ENCODE data around the gene SMIM38.

SMIM38 gene

DNA sequence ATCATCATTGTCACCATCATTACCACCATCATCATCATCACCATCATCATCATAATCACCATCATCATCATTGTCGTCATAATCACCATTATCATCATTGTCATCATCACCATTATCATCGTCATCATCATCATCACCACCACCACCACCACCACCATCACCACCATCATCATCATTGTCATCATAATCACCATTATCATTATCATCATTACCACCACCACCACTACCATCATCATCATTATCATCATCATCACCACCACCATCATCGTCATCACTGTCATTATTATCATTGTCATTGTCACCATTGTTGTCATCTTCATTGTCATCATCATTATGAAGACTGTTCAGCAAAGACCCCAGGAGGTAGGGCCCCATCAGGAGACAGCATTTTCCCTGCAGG lies 33.3 kb downstream of the SMIM38 start:
- DNase-seq: no peak

DNA sequence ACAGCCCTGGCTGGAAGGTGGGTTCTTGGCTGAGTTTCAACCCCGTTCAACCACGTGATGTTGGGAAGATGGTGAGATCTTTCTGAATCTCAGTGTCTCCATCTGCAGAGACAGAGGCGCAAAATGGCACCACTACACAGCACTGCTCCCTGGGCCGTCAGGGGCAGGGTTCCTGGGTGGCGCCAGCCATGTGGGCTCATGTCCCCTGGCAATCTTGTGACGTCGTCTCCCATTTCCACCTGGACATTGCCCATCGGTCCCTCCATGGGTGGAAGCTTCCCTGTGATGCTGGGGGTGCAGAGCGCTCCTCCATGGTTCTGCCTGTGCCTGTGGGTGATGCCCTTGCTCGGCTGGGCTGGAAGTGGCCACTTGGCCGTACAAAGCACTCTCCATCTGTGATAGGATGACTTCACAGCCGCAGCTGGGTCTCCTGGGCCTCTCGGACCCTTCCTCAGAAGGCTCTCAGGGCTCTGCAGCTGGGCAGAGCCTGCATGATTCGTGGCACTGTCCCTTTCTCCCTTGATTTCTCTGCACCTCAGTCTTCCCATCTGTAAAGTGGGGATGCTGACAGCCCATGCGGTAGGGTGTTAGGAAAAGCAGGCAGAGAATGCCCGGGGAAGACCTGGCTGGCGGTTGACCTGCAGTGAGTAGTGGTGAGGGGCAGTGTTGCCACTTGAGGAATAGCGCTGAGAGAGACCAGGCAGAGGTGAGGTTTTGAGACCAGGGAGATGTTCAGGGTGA lies 35.2 kb downstream of the SMIM38 start:
- DNase-seq: no peak

DNA sequence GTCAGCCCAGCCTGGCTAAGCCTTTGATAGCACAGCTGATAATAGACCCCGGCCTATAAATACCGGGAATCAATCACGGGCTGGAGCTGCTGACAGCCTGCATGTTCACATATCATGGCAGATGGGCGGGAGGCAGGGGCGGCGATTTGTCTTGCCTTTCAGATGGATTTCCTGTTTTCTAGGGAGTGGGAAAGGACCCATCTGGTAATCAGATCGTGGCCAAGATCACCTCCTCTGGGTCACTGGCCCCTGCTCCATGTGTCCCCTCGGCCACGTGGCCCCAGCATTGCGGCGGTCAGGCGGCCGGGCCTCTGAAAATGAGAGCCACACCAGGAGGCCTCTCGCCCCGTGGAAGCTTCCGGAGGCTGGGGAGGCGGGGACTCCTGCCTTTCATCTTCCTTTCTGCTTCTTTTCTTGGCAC lies 36.6 kb downstream of the SMIM38 start:
- no peak for DNase-seq

DNA sequence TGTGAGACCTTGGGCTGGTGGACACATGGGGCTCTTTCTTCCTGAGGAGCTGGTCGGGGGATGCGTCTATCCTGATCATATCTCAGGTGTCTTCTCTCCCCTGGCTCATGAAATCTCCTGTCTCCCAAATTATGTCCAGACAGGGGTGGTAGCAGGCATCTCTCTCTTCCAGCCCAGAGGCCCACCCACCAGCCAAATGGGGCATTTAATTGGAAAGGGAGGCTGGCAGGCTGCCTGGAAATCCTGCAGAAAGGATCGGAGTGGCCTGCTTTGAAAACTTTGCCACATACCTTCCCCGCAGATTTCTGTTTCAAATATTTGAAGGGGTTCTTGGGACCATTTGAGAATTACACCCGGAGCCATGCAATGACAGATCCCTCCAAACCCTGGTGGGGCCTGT lies 37.4 kb downstream of the SMIM38 start:
- no peak for DNase-seq

DNA sequence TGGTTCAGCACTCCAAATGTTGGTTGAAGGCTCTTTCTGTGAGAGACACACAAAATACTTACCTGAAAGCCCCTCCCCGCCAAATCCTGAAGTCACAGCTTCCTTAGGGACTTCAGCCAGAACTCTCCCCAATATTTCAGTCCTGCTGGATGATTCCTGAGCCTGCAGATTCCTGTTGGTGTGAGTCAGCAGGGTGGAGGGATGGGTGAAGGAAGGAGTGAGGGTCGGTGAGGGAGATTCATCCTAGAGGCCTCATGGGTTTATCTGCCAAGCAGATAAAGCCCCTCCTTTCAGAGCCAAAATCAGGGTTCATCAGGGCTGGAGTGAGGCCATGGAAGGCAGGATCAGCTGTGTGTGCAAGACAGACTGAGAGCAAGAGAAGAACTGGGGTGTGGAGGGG lies 37.9 kb downstream of the SMIM38 start:
- DNase-seq: no peak

DNA sequence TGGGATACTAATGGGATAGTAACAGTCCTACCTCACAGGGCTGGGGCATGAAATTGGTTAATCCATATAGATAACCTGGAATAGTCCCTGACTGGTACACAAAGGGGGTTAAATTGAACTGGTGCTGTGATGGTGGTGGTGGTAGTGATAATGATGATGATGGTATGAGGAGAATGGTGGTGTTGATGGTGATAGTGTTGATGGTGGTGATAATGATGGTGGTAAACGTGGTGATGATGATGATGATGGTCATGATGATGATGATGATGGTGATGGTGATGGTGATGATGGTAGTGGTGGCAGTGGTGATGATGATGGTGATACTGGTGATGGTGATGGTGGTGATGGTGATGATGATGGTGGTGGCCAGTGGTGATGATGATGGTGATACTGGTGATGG lies 38.7 kb downstream of the SMIM38 start:
- DNase-seq: no peak

DNA sequence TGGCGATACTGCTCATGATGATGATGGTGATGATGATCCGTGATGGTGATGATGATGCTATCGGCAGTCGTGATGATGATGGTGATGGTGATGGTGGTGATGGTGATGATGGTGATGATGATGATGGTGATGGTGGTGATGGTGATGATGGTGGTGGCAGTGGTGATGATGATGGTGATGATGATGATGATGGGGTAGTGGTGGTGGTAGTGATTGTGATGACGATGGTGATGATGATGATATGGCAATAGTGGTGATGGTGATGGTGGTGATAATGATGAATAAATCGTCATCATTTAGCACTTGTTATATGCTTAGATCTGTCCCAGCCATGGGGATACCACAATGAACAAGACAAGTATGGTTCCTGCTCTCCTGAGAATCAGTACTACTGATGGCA lies 39.2 kb downstream of the SMIM38 start:
- no peak for DNase-seq

DNA sequence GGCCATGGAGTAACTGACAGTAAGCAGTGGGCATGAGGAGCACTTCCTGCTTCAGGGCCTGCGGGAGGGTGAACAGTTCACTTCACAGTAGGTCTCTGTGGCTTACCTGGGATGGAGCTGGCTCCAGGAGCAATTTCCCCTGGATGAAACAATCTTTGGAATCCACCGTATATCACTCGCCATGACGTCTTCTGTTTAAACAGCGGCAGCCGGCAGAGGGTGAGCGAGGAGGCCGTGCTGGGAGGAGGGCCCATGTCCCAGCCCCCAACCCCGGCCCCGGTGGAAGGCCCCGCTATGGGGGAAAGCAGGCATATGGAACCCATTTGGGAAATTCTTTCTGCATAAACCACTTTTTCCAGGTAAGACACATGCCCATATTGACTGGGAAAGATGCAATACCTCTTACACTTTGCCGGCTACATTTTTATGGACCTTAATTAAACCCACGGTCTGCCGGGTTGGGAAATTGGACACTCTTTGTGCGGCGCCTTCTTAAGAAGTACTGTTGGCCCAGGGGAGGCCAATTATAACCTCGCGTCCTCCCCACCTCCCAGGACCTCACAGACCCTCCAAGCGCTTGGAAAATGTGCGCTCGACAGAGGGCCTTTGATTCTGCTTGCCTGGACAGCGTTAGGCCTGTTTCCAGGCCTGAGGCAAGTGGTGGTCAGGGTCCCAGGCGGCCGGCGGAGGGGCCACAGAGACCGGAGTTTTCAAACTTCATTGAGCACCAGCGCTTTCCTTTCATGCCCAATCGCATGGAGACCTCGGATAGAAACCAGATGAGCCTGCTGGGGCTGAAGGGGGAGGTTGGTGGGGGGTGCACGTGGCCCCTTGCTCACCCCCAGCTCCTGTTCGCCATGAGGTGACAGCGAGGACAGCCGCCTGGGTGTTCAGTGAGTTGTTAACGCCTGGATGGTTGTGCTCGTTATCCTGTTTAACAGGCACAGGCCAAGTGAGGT lies 40.4 kb downstream of the SMIM38 start:
- no peak for DNase-seq

DNA sequence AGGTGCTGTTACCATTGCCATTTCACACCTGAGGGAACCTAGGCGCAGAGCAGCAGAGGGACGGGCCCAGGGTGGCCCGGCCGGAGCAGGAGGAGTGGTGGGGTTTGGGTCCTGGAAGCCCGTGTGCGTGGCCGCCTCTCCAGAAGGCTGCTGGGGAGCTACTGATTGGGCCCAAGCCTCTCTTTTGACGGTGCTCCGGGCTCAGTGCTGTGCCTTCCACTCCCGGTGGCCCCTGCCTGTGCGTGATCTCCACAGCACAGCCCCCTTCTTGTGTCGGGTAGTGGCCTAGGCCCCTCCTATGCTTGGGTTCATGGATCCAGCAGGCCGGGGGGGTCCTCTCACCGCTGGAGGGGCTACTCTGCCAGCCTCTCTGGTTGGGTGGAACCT lies 41.0 kb downstream of the SMIM38 start:
- no peak for DNase-seq

DNA sequence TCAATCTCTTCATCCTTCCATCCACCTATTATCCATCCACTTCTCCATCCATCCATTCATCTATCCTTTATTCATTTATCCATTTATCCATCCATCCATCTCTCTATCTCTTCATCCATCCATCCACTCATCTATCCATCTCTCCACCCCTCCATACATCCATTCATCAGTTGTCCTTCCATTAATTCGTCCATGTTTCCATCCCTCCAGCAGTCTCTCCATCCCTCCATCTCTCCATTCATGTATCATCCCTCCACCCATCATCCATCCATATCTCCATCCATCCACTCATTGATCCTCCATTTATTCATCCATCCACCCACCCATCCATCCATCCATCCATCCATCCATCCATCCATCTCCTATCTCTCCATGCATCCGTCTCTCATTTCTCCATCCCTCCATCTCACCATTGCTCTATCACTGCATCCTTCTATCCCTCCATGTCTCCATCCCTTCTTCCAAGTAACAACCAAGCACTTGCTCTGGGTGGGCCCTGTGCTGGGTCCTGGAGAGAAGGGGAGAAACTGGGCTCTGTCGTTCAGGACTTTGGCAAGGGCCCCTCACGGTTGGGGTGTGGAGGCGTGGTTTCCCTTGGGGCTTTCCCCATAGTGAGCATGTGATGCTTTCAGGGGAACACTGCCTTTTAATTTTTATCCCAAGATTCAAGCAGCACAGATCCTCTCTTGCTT lies 43.3 kb downstream of the SMIM38 start:
- no peak for DNase-seq

DNA sequence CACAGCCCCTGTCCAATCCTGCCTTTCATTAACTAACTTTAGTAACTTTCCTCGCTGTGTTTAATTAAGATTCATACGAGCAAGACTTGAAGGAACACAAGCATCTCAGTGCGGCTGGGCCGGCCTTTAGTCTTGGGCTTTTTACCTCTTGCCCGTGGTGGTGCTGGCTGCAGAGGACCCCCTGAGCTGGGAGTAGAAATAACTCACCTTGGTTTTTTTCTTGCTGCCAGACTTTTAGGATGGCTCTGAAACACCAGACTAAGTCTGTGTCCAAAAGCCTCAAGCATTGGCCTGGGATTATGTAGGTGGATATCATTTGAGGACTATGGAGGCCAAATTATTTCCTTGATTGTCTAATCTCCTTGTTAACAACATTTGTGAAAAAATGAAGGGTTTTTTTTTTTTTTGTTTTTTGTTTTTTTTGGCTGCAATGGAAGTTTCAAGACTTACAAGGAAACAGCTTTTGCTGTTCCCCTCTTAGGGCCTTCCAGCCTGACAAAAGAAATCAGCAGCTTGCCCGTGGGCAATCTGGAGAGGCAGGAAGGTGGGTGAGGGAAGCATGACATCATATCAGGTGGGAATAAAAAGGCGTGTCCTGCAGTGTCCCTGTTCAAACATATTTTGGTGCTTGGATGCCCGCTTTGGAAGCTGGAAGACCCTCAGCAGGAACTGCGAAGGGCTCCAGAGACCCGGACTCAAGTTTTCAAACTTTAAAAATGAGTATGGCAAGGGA lies 44.0 kb downstream of the SMIM38 start:
- no peak for DNase-seq

DNA sequence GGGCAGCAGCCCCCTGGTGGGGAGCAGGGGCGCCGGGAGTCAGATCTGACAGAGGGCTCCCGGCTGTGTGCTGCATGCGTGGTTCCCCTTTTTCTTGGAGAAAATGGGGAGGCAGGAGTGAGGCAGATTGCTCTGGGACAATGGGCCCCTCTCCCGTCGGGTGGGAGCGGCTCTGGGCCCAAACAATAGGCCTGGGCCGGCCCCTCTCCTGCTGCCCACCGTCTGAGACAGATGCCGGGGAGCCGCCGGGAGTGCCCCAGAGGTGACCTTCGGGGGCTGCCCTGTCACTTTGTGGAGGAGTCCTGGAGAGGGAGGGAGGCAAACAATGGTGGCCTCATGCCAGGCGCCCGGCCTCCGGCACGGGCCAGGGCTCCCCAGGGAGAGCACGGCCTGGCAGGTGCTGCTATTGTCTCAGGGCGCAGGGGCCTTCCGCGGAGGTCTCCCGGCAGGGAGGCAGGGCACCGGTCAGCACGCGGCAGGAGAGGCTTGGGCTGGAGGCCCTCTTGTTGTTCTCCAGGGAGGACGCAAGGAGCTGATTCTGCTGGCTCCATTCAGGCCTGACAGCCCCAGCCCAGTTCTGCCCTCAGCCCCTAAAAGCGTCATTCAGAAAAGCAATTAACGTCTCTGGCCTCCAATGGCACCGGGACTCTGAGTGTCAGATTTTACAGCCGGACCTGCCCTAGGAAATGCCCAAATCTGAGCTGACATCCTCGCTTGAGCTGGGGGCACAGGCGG lies 44.8 kb downstream of the SMIM38 start:
- DNase-seq: no peak

DNA sequence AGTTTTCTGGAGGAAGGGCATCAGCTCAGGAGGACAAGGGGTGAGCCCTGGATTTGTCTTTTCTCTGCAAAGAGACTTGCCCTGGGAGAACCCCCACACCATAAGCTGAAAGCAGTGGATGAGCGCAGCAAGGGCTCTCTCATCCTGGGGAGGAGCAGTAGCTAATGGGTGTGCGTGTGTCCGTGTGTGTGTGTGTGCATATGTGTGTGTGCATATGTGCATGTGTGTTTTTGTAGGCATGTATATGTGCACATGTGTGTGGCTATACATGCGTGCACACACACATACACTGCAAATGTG lies 45.3 kb downstream of the SMIM38 start:
- no peak for DNase-seq

DNA sequence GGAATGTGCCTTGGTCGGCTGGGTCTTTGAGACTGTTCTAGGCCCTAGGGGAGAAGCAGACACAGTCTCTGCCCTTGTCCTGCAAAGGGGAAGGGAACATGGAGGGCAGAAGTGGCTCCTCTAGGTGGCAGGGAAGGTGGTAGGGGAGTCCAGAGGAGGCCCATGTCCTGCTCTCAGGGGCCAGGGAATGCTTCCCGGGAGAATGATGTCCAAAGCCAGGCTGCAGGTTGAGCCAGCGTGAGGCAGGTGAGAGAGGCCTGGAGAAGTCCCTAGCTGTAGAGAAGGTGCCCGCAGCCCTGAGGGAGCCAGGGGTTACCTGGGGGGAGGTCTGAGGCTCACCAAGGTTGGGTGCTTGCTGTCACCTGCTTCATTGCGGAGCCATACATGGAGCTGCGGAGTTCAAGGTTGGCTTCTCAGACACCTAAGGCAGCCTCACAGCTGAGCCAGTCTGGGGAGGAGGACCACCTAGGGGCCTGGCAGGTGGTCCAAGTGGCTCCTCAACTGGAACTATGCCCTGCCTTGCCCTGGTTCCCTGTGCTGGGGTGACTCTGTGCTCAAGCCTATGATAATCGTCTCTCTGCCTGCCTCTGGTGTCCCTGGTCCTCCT lies 46.1 kb downstream of the SMIM38 start:
- no peak for DNase-seq

DNA sequence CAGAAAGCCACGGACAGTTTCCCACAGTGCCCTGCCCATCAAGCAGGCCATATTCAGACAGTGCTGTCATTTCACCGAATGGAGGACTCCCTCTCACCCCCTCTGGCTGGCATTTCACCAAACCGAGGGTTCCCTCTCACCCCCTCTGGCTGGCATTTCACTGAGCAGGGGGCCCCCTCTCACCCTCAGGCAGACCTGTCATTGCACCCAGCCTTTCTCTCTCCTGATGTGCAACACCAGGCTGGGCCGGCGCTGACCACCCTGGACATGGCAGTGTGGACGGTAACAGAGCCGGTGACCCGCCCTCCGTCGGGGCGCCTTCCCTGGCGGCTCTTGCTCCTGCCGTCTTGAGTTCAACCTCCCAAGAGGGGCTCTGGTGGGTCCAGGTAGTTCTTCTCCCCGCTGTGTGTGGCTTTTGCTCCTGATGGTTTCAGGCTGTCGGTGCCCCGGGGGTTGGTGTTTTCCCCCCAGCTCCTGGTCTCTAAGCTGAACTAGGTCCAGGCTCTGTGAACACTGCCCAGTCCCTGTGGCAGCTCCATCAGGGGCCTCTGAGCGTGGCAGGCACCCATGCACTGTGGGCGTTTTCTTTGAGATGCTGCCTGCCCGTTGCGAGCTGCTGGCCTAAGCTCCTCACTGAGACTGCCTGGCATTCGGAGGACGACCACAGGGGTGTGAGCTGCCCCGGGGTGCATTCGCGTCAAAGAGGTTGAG lies 46.9 kb downstream of the SMIM38 start:
- DNase-seq: no peak

DNA sequence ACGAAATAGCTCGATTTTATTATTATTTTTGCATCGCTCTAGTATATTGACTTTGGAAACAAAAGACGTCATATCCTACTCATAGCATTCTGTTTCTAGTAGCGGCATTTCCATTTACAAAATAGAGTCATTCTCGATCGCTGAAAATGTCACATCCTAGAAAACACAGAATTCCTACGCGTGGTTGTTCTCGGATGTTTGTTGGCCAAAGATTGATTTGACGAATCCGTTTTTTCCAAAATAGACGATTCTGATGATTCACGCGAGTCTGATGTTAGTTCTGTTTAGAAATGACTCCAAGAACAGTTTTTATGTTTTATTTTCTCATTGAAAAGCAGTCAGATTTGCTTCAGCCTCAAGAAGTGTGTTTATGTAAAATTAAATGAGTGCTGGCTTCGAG lies 47.6 kb downstream of the SMIM38 start:
- no peak for DNase-seq

DNA sequence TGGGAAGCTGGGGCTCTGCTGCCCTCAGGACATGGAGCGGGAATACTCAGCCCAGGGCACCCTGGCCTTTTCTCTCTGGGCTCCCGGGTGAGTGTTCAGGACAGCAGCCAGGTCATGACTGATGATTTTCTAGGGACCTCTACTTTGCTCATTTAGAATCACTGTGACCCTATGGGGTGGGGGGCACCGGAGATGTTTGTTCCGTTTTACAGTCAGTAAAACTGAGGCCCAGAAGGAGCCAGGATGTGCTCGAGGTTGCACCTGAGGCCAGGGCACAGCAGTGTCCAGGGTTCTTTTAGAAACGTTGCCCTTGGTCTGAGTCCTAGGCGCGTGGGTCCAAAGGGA lies 48.1 kb downstream of the SMIM38 start:
- no peak for DNase-seq

DNA sequence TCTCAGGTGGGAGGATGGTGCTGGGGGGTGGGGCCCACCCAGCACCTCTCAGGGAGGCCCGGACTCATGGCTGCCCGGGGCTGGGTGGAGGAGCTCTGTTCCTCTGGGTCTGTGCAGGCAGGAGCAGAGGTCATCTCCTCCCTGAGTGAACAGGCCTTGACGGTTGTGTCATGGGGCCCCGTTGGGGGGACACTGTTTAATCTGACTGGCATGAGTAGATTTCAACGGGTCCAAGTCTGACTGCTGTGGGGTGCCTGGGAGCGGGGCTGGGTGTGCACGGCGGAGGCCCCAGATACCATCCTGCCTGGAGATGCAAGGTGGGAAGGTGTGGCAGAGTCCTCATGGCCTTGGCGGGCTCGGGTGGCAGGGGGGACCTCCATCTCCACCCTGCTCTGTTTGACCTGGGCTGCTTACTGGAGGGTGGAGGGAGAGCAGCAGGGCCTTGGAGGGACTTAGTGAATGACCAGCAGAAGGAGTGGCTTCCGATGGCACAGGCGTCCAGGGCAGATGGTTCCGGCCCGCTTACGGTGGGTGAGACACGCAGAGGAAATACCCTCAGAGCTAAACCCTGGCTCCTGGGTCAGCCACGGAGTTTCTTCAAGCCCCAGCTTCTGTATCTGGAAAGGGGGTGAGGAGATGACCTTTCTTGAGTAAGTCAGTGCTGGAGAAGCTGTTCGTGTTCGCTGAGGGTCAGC lies 48.7 kb downstream of the SMIM38 start:
- DNase-seq: no peak

DNA sequence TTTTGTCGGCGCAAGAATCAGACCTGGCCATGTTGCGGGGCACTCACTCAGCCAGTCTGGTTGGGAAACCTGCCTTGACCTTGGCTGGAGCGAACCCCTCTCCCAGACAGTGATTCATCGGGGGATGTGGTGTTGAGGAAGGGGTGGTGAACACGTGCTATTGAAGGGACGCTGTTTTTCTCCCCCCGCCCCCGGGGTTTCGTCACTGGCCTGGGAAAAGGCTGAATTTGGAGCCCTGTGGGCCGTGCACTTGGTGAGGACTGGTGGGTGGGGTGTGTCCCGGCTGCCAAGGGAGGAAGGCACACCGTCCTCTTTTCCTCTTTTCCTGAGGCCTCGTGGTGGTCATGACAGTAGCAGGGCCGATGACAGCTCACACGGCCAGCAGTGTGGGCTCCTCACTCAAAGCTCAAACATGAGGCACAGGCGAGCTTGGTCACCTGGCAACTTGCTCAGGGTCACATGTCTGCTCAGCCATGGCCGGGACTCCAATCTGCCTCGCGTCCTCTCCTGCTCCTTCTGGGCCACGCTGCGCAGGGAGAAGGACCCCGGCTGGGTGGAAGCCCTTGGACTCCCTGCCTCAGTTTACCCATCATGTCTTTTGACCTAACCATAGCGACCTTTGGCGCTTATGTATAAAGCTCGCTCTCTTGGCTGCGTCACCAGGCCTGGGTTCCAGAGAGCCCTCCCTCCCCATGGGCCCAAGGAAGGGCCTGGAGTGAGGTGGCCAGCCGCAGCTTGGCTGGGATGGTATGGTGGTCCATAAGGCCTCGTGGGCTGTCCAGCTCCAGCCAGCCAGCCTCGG lies 49.4 kb downstream of the SMIM38 start:
- DNase-seq: no peak

Data from NCI-H2029 (cell line).